B cell (primary cell): Measurements from ENCODE around the gene STT3A. TPM values are rescaled to one million over a fixed set of nuclear protein-coding genes. Genes with fewer than 3 reads are reported as not detected.

ENCODE experiments used
- ATAC-seq: fragments of 200-7000 bp; cut with Tn5 transposase; one replicate; pipeline ENCODE4 v1.10.0; 2021; ENCODE audit warnings: low read depth, mild to moderate bottlenecking, moderate number of reproducible peaks, moderate library complexity
- CTCF ChIA-PET: fragments of 350-600 bp; sonication (Branson Sonifier 250); formaldehyde crosslinking; loops from one replicate; lab custom pipeline; 2021; ENCODE audit warnings: antibody characterized with exemption, inconsistent platforms; lab: Charles Lee
- POLR2A ChIA-PET: fragments of 350-600 bp; sonication (Branson Sonifier 250); formaldehyde crosslinking; loops from one replicate; lab custom pipeline; 2021; ENCODE audit warnings: antibody characterized with exemption; lab: Charles Lee
- DNase-seq: peaks from one replicate; pipeline ENCODE4 v3.0.0; 2013
- H2AFZ ChIP-seq: 2 replicates; pipeline ENCODE4 v1.6.1; 2012; ENCODE audit warnings: mild to moderate bottlenecking, low read depth, low read length; ENCODE audit not compliant: insufficient read depth, poor library complexity, severe bottlenecking
- H3K27ac ChIP-seq, 2 donors: 1 replicate in 1 of 2; 2 replicates in 1 of 2; pipeline ENCODE4 v1.5.1; 2012 to 2013; ENCODE audit warnings: low read length in 2 of 2, mild to moderate bottlenecking in 2 of 2, moderate library complexity in 1 of 2
- H3K27me3 ChIP-seq, 4 experiments: fragments of 200-600 bp in 1 of 4; sonication (generic) in 1 of 4; replicated peaks in 1 of 4; 1 replicate in 2 of 4; 2 replicates in 2 of 4; pipeline versions ENCODE4 v1.6.1 to v1.7.0; 2013 to 2016; ENCODE audit warnings: low read length in 3 of 4, mild to moderate bottlenecking in 2 of 4, mixed read lengths in 1 of 4, moderate library complexity in 1 of 4; ENCODE audit not compliant: insufficient read depth in 4 of 4, control insufficient read depth in 3 of 4; ENCODE audit errors: control extremely low read depth in 1 of 4
- H3K36me3 ChIP-seq, 2 experiments: replicated peaks in 1 of 2; 1 replicate in 1 of 2; 2 replicates in 1 of 2; pipeline versions ENCODE4 v1.6.1 to v1.7.1; 2013; ENCODE audit warnings: low read length in 1 of 2; ENCODE audit not compliant: insufficient read depth in 2 of 2, control insufficient read depth in 1 of 2; ENCODE audit errors: control extremely low read depth in 1 of 2, extremely low read depth in 1 of 2
- H3K4me1 ChIP-seq, 2 donors: fragments of 200-600 bp in 1 of 2; sonication (generic) in 1 of 2; 1 replicate in 1 of 2; 2 replicates in 1 of 2; pipeline versions ENCODE4 v1.5.1 to v1.6.1; 2013 to 2017; ENCODE audit warnings: low read length in 2 of 2; ENCODE audit not compliant: control insufficient read depth in 2 of 2, insufficient read depth in 2 of 2
- H3K4me2 ChIP-seq: replicated peaks from 2 replicates; pipeline ENCODE3; 2012; ENCODE audit warnings: mild to moderate bottlenecking, low read depth, low read length; ENCODE audit not compliant: poor library complexity, severe bottlenecking
- H3K4me3 ChIP-seq, 5 experiments: fragments of 200-600 bp in 1 of 5; sonication (generic) in 1 of 5; 1 replicate in 3 of 5; 2 replicates in 2 of 5; pipeline versions ENCODE4 v1.5.1 to v1.7.0; 2011 to 2016; ENCODE audit warnings: low read length in 4 of 5, mild to moderate bottlenecking in 4 of 5, low read depth in 2 of 5, control low read depth in 1 of 5, moderate library complexity in 1 of 5; ENCODE audit not compliant: insufficient read depth in 1 of 5; ENCODE audit errors: control extremely low read depth in 1 of 5, extremely low read depth in 1 of 5
- H3K79me2 ChIP-seq: fragments of 200-600 bp; sonication (generic); one replicate; pipeline ENCODE4 v1.6.0; 2016; ENCODE audit warnings: low read length; ENCODE audit not compliant: control insufficient read depth, insufficient read depth
- H3K9ac ChIP-seq: fragments of 200-600 bp; sonication (generic); 2 replicates; pipeline ENCODE4 v1.6.1; 2017; ENCODE audit warnings: mild to moderate bottlenecking, low read length, moderate library complexity
- H3K9me3 ChIP-seq, 3 donors: one replicate each; pipeline versions ENCODE4 v1.6.1 to v1.7.1; 2013; ENCODE audit warnings: low read length in 2 of 3; ENCODE audit not compliant: control insufficient read depth in 2 of 3, insufficient read depth in 1 of 3; ENCODE audit errors: control extremely low read depth in 1 of 3
- H4K20me1 ChIP-seq: 2 replicates; pipeline ENCODE4 v1.6.0; 2012; ENCODE audit warnings: mild to moderate bottlenecking, low read length; ENCODE audit not compliant: insufficient read depth, control insufficient read depth, poor library complexity, severe bottlenecking
- H3K27ac Mint-ChIP-seq: one replicate; pipeline ENCODE4 v1.8.0; 2021; ENCODE audit warnings: mixed read lengths
- H3K27me3 Mint-ChIP-seq: one replicate; pipeline ENCODE4 v1.8.0; 2021; ENCODE audit warnings: mixed read lengths
- H3K4me1 Mint-ChIP-seq: one replicate; pipeline ENCODE4 v1.8.0; 2021; ENCODE audit warnings: mixed read lengths
- H3K4me3 Mint-ChIP-seq: one replicate; pipeline ENCODE4 v1.8.0; 2021; ENCODE audit warnings: mixed read lengths
- H3K9me3 Mint-ChIP-seq: one replicate; pipeline ENCODE4 v1.8.0; 2022; ENCODE audit warnings: mixed read lengths; ENCODE audit not compliant: insufficient read depth
- EZH2 ChIP-seq: IDR thresholded peaks from 2 replicates; pipeline ENCODE4 v1.6.1; 2012; ENCODE audit warnings: borderline replicate concordance, low read depth, mild to moderate bottlenecking, moderate library complexity, low read length; ENCODE audit not compliant: insufficient read depth, poor library complexity, severe bottlenecking
- WGBS: methylation state at CpG from one replicate; pipeline ENCODE4 v1.1.5; 2013; ENCODE audit warnings: missing lambda C conversion rate; ENCODE audit not compliant: insufficient coverage; 5-methylcytosine and 5-hydroxymethylcytosine counted together
- intact Hi-C: fragments of 100-400 bp; cut with micrococcal nuclease; formaldehyde crosslinking; loops from one replicate; pipeline ENCODE4 v1.10.0; 2022
- polyA plus RNA-seq: library from polyadenylated mRNA; depleted of rRNA; stranded (reverse); fragments of >200 nt; gene quantifications from 2 replicates; pipeline ENCODE4 v1.2.3, GENCODE V29; 2012
- total RNA-seq, 2 donors: library from RNA; stranded (reverse); fragments of 120-200 nt in 1 of 2; gene quantifications; 1 replicate in 1 of 2; 2 replicates in 1 of 2; pipeline versions ENCODE4 v1.2.3 to v1.2.4, GENCODE V29; 2013 to 2022
- TF ChIP-seq, protein P1 (sequence below): fragments of 200-600 bp; IDR thresholded peaks from one replicate; pipeline ENCODE4 v1.8.0; 2022; ENCODE audit warnings: antibody characterized with exemption, mild to moderate bottlenecking

The STT3A gene
- total and polyA plus RNA-seq, 2 donors (not counting 1 experiment from before 2014, with no cell fraction given) = 29.7 to 78.4 TPM

DNA sequence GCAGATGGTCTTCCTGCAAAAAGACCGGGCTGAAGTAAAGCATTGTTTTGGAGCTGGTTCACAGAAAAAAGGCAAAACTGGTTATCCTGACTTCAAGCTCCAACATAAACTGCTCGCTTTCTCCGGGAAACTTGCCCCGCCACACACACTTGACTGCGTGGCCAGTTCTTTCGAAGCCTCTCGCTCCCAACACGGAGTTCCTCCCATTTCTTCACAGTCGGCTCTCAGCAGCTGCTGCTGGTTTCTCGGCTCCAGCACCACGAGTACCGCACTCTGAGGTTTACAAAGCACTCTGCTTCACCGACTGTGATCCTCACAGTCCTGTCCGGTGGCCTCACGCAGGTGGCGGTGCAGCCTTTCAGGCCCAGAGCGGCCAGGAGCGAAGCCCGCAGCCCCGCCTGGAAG, 32.6 kb downstream of the STT3A start:
- H3K4me1 ChIP-seq = peaks cover 11 to 18% of the 10 kb centered on the region in 2 donors
- peaks cover 0 to 14% of the 10 kb centered on the region in 2 experiments for H3K36me3 ChIP-seq
- H3K9me3 ChIP-seq = no peaks in the 10 kb centered on the region
- no peaks in the 10 kb centered on the region for H4K20me1 ChIP-seq
- peak overlapping the region; percentile 95 for H3K4me3 Mint-ChIP-seq
- intact Hi-C loops = loop anchor here (1.0 kb wide), 6 partner anchors 33 to 586 kb away; partner anchors contain the start of genes EI24, FAM118B, HYLS1 and PUS3
- no peaks in the 10 kb centered on the region for H3K79me2 ChIP-seq
- peak overlapping the region; percentile 97 to 98 for H3K27ac ChIP-seq
- no peak for DNase-seq
- no peaks in the 10 kb centered on the region for H3K27me3 Mint-ChIP-seq
- H3K4me2 ChIP-seq = peak overlapping the region; percentile 85
- H3K27ac Mint-ChIP-seq = peak overlapping the region; percentile 98
- peak overlapping the region; percentile 90 for H3K9ac ChIP-seq
- H3K9me3 Mint-ChIP-seq = no peaks in the 10 kb centered on the region
- peaks cover 14% of the 10 kb centered on the region for H3K4me1 Mint-ChIP-seq
- ATAC-seq = no peak
- POLR2A ChIA-PET = interaction anchor here (1.2 to 1.5 kb wide), 2 partner anchors 33 to 263 kb away, joined by 5 to 6 read pairs; partner anchors contain the start of genes HYLS1 and STT3A
- H3K27me3 ChIP-seq = no peaks in the 10 kb centered on the region
- CTCF ChIA-PET = interaction anchor here (0.7 to 1.7 kb wide), 4 partner anchors 8 to 270 kb away, joined by 3 to 5 read pairs (median 4); partner anchors contain the start of gene EI24
- WGBS = 2% methylated on average over 20 of the region's 20 CpGs
- peak overlapping the region; percentile 84 for H2AFZ ChIP-seq
- TF ChIP-seq EZH2 = no peak
- TF ChIP-seq, protein P1, sequence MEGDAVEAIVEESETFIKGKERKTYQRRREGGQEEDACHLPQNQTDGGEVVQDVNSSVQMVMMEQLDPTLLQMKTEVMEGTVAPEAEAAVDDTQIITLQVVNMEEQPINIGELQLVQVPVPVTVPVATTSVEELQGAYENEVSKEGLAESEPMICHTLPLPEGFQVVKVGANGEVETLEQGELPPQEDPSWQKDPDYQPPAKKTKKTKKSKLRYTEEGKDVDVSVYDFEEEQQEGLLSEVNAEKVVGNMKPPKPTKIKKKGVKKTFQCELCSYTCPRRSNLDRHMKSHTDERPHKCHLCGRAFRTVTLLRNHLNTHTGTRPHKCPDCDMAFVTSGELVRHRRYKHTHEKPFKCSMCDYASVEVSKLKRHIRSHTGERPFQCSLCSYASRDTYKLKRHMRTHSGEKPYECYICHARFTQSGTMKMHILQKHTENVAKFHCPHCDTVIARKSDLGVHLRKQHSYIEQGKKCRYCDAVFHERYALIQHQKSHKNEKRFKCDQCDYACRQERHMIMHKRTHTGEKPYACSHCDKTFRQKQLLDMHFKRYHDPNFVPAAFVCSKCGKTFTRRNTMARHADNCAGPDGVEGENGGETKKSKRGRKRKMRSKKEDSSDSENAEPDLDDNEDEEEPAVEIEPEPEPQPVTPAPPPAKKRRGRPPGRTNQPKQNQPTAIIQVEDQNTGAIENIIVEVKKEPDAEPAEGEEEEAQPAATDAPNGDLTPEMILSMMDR = no peak
- H3K4me3 ChIP-seq = peak overlapping the region; percentile 81 to 96 (median 94)
